Endodermal cell (in vitro differentiated cells): ENCODE measurements around the gene GSX2. TPM values are rescaled to one million over a fixed set of nuclear protein-coding genes. Genes with fewer than 3 reads are reported as not detected.
"Not testable (repeated sequence)": the region's sequence is repeated elsewhere in the genome, so short reads cannot be mapped to it uniquely, and the experiment has no call there.

ENCODE experiments used
- DNase-seq: peaks from one replicate; pipeline ENCODE4 v3.0.0-alpha.2; 2017
- H3K27ac ChIP-seq: 2 replicates; pipeline ENCODE4 v1.5.1; 2013; ENCODE audit warnings: mild to moderate bottlenecking, low read depth, low read length, moderate library complexity
- H3K27me3 ChIP-seq: 2 replicates; pipeline ENCODE4 v1.6.1; 2013; ENCODE audit warnings: mild to moderate bottlenecking, low read length, moderate library complexity; ENCODE audit not compliant: insufficient read depth, control insufficient read depth, poor library complexity, severe bottlenecking
- H3K36me3 ChIP-seq: 2 replicates; pipeline ENCODE4 v1.7.0; 2013; ENCODE audit warnings: mild to moderate bottlenecking, low read length, moderate library complexity; ENCODE audit not compliant: control insufficient read depth, insufficient read depth
- H3K4me1 ChIP-seq: one replicate; pipeline ENCODE4 v1.7.0; 2013; ENCODE audit warnings: low read length; ENCODE audit not compliant: control insufficient read depth, insufficient read depth
- H3K4me3 ChIP-seq: 2 replicates; pipeline ENCODE4 v1.5.1; 2013; ENCODE audit warnings: mild to moderate bottlenecking, low read length, moderate library complexity
- H3K9ac ChIP-seq: 2 replicates; pipeline ENCODE4 v1.6.1; 2013; ENCODE audit warnings: mild to moderate bottlenecking, low read length, moderate library complexity; ENCODE audit not compliant: poor library complexity, severe bottlenecking; ENCODE audit errors: extremely low read depth
- H3K9me3 ChIP-seq: 2 replicates; pipeline ENCODE4 v1.6.1; 2013; ENCODE audit warnings: mild to moderate bottlenecking, low read length, moderate library complexity; ENCODE audit not compliant: control insufficient read depth
- H3K27ac Mint-ChIP-seq: 2 replicates; pipeline ENCODE4 v1.8.0; 2020; ENCODE audit warnings: mixed read lengths
- H3K27me3 Mint-ChIP-seq: 2 replicates; pipeline ENCODE4 v1.8.0; 2021; ENCODE audit warnings: mild to moderate bottlenecking, mixed read lengths; ENCODE audit not compliant: insufficient read depth
- H3K36me3 Mint-ChIP-seq: 2 replicates; pipeline ENCODE4 v1.8.0; 2020; ENCODE audit warnings: low read depth, mixed read lengths
- H3K4me1 Mint-ChIP-seq: 2 replicates; pipeline ENCODE4 v1.8.0; 2020; ENCODE audit warnings: mixed read lengths
- H3K4me3 Mint-ChIP-seq: 2 replicates; pipeline ENCODE4 v1.8.0; 2020; ENCODE audit warnings: mild to moderate bottlenecking, moderate library complexity, mixed read lengths
- H3K9me3 Mint-ChIP-seq: 2 replicates; pipeline ENCODE4 v1.8.0; 2020; ENCODE audit warnings: mild to moderate bottlenecking, mixed read lengths
- WGBS, 2 experiments: methylation state at CpG; one replicate each; pipeline versions ENCODE4 v1.1.5 to v1.1.7; 2013; ENCODE audit warnings: missing lambda C conversion rate in 2 of 2, mixed read lengths in 1 of 2; ENCODE audit not compliant: insufficient coverage in 1 of 2, insufficient read length in 1 of 2; 5-methylcytosine and 5-hydroxymethylcytosine counted together
- total RNA-seq, 2 donors: library from RNA; stranded (reverse); fragmentation: NEBNext Ultra II Directional in 1 of 2; extraction: Animal tissue kit (Norgen Biotek cat#: 25700) in 1 of 2; gene quantifications; 2 replicates in 1 of 2; 3 replicates in 1 of 2; pipeline ENCODE4 v1.2.1, GENCODE V29; 2021
- TF ChIP-seq, protein P1 (sequence below): fragments of 200-600 bp; sonication (generic); conservative IDR thresholded peaks from 2 replicates; pipeline ENCODE4 v1.5.0; 2021; ENCODE audit warnings: antibody characterized with exemption, mild to moderate bottlenecking

Gene GSX2
- total RNA-seq, 2 donors from 2014 or later = not detected

DNA sequence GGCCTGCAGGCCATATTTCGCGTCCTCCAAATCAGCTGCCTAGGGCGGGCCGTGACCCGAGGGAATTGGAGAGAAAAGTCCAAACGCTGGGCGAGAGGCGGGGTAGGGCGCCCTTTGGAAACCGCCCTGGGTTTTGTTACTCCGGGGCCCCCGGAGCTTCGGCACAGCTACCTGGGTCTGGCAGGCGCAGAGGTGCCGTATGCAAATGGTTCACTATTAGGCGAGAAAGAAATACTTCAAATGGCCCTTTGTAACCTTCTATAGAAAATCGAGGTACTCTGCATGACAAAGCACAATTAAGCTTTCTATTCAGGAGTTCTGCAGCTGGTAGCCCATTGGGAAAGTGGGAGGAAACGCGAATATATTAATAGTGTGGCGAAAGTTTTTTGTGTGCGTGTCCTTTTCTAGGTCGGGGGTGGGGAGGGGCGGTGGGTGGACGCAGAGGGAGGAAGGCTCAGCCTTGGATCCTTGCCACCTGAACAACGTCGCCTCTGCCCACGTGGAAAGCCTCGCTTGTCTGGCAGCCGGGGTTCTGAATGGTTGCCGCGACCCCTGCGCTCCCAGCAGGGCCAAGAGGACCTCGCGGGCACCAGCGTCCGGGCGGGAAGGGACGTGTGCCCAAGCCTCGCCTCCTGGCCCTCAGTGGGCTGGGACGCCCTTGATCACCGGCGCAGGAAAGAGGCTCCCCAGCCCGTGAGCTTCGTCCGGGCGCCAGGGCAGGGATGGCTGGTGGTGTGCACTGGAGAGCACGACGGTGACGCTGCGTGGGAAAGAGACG, 9.5 kb downstream of the GSX2 start:
- peaks cover 88% of the 10 kb centered on the region for H3K27me3 ChIP-seq
- H3K9me3 Mint-ChIP-seq = no peaks in the 10 kb centered on the region
- H3K4me1 Mint-ChIP-seq = peaks cover 16% of the 10 kb centered on the region
- peaks cover 87% of the 10 kb centered on the region for H3K27me3 Mint-ChIP-seq
- H3K4me3 ChIP-seq = no peak overlapping the region
- no peak overlapping the region for H3K27ac ChIP-seq
- H3K4me1 ChIP-seq = no peaks in the 10 kb centered on the region
- H3K27ac Mint-ChIP-seq = no peak overlapping the region
- H3K36me3 Mint-ChIP-seq = no peaks in the 10 kb centered on the region
- peak overlapping the region; percentile 45 for H3K4me3 Mint-ChIP-seq
- H3K9me3 ChIP-seq = no peaks in the 10 kb centered on the region
- WGBS, 2 experiments = 13 to 17% methylated on average over 29 to 51 of the region's 51 CpGs
- no peak overlapping the region for H3K9ac ChIP-seq
- TF ChIP-seq, protein P1, sequence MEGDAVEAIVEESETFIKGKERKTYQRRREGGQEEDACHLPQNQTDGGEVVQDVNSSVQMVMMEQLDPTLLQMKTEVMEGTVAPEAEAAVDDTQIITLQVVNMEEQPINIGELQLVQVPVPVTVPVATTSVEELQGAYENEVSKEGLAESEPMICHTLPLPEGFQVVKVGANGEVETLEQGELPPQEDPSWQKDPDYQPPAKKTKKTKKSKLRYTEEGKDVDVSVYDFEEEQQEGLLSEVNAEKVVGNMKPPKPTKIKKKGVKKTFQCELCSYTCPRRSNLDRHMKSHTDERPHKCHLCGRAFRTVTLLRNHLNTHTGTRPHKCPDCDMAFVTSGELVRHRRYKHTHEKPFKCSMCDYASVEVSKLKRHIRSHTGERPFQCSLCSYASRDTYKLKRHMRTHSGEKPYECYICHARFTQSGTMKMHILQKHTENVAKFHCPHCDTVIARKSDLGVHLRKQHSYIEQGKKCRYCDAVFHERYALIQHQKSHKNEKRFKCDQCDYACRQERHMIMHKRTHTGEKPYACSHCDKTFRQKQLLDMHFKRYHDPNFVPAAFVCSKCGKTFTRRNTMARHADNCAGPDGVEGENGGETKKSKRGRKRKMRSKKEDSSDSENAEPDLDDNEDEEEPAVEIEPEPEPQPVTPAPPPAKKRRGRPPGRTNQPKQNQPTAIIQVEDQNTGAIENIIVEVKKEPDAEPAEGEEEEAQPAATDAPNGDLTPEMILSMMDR = no peak
- H3K36me3 ChIP-seq = no peaks in the 10 kb centered on the region
- peak; percentile 72 for DNase-seq

DNA sequence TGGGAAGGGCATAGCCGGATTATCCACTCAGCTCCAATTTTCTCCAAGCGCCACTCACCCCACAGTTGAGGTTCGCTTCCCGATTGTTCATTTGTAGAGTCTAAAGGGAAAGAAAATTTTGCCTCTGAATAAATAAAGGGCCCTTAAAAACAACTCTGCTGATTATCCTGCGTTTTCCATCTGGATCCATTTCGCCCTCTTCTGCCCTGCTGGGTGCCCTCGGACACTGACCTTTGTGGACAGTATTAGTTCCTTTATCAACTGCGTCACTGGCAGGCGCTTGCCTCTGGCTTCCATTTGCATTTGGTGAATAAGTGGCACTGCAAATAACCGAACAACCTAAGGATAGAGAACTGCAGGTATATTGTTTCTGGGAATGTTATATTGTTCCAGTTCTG, 10.1 kb downstream of the GSX2 start:
- no peak for DNase-seq
- Mint-ChIP-seq H3K4me1 (peaks cover 16% of the 10 kb centered on the region), H3K36me3 (no peaks in the 10 kb centered on the region), H3K27me3 (peaks cover 82% of the 10 kb centered on the region), H3K27ac (no peak overlapping the region), H3K9me3 (no peaks in the 10 kb centered on the region), H3K4me3 (peak overlapping the region; percentile 45)
- Histone ChIP-seq H3K9ac (no peak overlapping the region), H3K27me3 (peaks cover 82% of the 10 kb centered on the region), H3K27ac (no peak overlapping the region), H3K4me3 (no peak overlapping the region), H3K4me1 (no peaks in the 10 kb centered on the region), H3K36me3 (no peaks in the 10 kb centered on the region), H3K9me3 (no peaks in the 10 kb centered on the region)
- 32 to 35% methylated on average over 7 to 10 of the region's 10 CpGs for WGBS, 2 experiments
- TF ChIP-seq, protein P1 = peak; percentile 14

DNA sequence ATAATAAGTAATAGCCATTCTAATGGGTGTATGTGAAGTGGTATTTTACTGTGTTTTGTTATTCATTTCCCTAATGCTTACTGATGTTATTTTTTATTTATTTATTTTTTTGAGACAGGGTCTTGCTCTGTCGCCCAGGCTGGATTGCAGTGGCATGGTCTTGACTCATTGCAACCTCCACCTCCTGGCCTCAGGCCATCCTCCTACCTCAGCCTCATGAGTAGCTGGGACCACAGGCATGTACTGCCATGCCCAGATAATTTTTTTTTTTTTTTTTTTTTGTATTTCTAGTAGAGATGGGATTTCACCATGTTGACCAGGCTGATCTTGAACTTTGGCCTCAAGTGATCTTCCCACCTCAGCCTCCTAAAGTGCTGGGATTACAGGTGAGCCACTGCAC, 13.2 kb downstream of the GSX2 start:
- not testable (repeated sequence) for H3K4me3 Mint-ChIP-seq, H3K9me3 ChIP-seq, H3K9me3 Mint-ChIP-seq, H3K36me3 ChIP-seq, H3K36me3 Mint-ChIP-seq, H3K4me1 ChIP-seq, H3K9ac ChIP-seq, H3K27ac ChIP-seq, H3K27ac Mint-ChIP-seq, H3K4me3 ChIP-seq, DNase-seq
- peaks cover 57% of the 10 kb centered on the region for H3K27me3 Mint-ChIP-seq
- 100% methylated on average over 1 of the region's 1 CpG; no CpG with 5 or more reads in 1 of the 2 experiments for WGBS, 2 experiments
- peaks cover 51% of the 10 kb centered on the region for H3K27me3 ChIP-seq
- H3K4me1 Mint-ChIP-seq = peaks cover 16% of the 10 kb centered on the region

DNA sequence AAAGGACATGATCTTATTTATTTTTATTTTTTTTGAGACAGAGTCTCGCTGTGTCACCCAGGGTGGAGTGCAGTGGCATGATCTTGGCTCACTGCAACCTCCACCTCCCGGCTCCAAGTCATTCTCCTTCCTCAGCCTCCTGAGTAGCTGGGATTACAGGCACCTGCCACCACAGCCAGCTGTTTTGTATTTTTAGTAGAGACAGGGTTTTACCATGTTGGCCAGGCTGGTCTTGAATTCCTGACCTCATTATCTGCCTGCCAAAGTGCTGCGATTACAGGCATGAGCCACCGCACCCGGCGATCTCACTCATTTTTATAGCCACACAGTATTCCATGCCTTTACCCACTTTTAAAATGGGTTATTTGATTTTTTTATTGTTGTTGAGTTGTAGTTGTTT, 16.3 kb downstream of the GSX2 start:
- not testable (repeated sequence) for H3K9me3 ChIP-seq, H3K9me3 Mint-ChIP-seq, H3K9ac ChIP-seq, H3K4me3 Mint-ChIP-seq, H3K27ac ChIP-seq, H3K36me3 Mint-ChIP-seq, H3K4me1 ChIP-seq, H3K4me1 Mint-ChIP-seq, H3K27ac Mint-ChIP-seq, H3K4me3 ChIP-seq, H3K36me3 ChIP-seq, DNase-seq
- peaks cover 27% of the 10 kb centered on the region for H3K27me3 Mint-ChIP-seq
- peaks cover 20% of the 10 kb centered on the region for H3K27me3 ChIP-seq
- WGBS, 2 experiments = 78% methylated on average over 6 of the region's 6 CpGs; no CpG with 5 or more reads in 1 of the 2 experiments
